Ishikawa (cell line): ENCODE results near the gene DGKD.

Experiments
- CEBPB ChIP-seq: IDR thresholded peaks from 2 replicates; pipeline ENCODE4 v1.6.1; 2012
- CREB1 ChIP-seq: IDR thresholded peaks from 2 replicates; pipeline ENCODE4 v1.6.1; 2012; ENCODE audit warnings: low read depth
- EGR1 ChIP-seq: IDR thresholded peaks from 2 replicates; pipeline ENCODE4 v1.6.1; 2012
- EP300 ChIP-seq: IDR thresholded peaks from 2 replicates; pipeline ENCODE4 v1.6.1; 2012; ENCODE audit warnings: borderline replicate concordance
- FOXM1 ChIP-seq: IDR thresholded peaks from 2 replicates; pipeline ENCODE4 v1.6.1; 2012; ENCODE audit warnings: low read depth, borderline replicate concordance
- MAX ChIP-seq: IDR thresholded peaks from 2 replicates; pipeline ENCODE4 v1.6.1; 2012
- NFIC ChIP-seq: IDR thresholded peaks from 2 replicates; pipeline ENCODE4 v1.6.1; 2012
- RAD21 ChIP-seq: IDR thresholded peaks from 2 replicates; pipeline ENCODE4 v1.6.1; 2012; ENCODE audit warnings: low read depth
- REST ChIP-seq: IDR thresholded peaks from 2 replicates; pipeline ENCODE4 v1.6.1; 2012; ENCODE audit warnings: low read depth, mild to moderate bottlenecking
- TAF1 ChIP-seq: IDR thresholded peaks from 2 replicates; pipeline ENCODE4 v1.6.1; 2012; ENCODE audit warnings: low read depth, mild to moderate bottlenecking
- TCF12 ChIP-seq: IDR thresholded peaks from 2 replicates; pipeline ENCODE4 v1.6.1; 2012; ENCODE audit warnings: low read depth
- TEAD4 ChIP-seq: IDR thresholded peaks from 2 replicates; pipeline ENCODE4 v1.6.1; 2012
- USF1 ChIP-seq: IDR thresholded peaks from 2 replicates; pipeline ENCODE4 v1.6.1; 2012
- YY1 ChIP-seq: IDR thresholded peaks from 2 replicates; pipeline ENCODE4 v1.6.1; 2012; ENCODE audit warnings: low read depth
- ZBTB7A ChIP-seq: IDR thresholded peaks from 2 replicates; pipeline ENCODE4 v1.6.1; 2012; ENCODE audit warnings: low read depth

DGKD gene

GRCh38 chr2:233371641-233372040 lies 17.3 kb downstream of the DGKD start:
- TF ChIP-seq EGR1: no peak
- no peak for TF ChIP-seq FOXM1

GRCh38 chr2:233372855-233373254 lies 18.6 kb downstream of the DGKD start:
- TF ChIP-seq TEAD4 (no peak), FOXM1 (no peak), EP300 (no peak), TAF1 (no peak), CEBPB (no peak), CREB1 (no peak), EGR1 (no peak), RAD21 (no peak), USF1 (no peak), MAX (no peak), NFIC (no peak), YY1 (no peak), ZBTB7A (no peak), TCF12 (no peak), REST (no peak)

- TF ChIP-seq REST (no peak), CEBPB (no peak), MAX (no peak), EGR1 (no peak)
Measured at GRCh38 chr2:233373316-233373715, 19.0 kb downstream of the DGKD start.

GRCh38 chr2:233375490-233376314 lies 21.4 kb downstream of the DGKD start:
- TF ChIP-seq FOXM1 (no peak), TEAD4 (no peak)

GRCh38 chr2:233379034-233379433 lies 24.7 kb downstream of the DGKD start:
- TF ChIP-seq YY1: no peak
- no peak for TF ChIP-seq EP300
- TF ChIP-seq USF1: no peak
- TF ChIP-seq FOXM1: no peak
- TF ChIP-seq TAF1: no peak
- TF ChIP-seq TEAD4: no peak
- no peak for TF ChIP-seq CEBPB
- TF ChIP-seq TCF12: no peak
- TF ChIP-seq CREB1: no peak
- TF ChIP-seq MAX: no peak
- TF ChIP-seq NFIC: no peak
- no peak for TF ChIP-seq EGR1
- no peak for TF ChIP-seq REST
